ENCODE measurements around the gene GAL3ST2. TPM values are rescaled to one million over a fixed set of nuclear protein-coding genes. Genes with fewer than 3 reads are reported as not detected.
"Not testable (repeated sequence)": the region's sequence is repeated elsewhere in the genome, so short reads cannot be mapped to it uniquely, and the experiment has no call there.

GAL3ST2 gene
- total RNA-seq, 1 donor from 2014 or later: not detected

DNA sequence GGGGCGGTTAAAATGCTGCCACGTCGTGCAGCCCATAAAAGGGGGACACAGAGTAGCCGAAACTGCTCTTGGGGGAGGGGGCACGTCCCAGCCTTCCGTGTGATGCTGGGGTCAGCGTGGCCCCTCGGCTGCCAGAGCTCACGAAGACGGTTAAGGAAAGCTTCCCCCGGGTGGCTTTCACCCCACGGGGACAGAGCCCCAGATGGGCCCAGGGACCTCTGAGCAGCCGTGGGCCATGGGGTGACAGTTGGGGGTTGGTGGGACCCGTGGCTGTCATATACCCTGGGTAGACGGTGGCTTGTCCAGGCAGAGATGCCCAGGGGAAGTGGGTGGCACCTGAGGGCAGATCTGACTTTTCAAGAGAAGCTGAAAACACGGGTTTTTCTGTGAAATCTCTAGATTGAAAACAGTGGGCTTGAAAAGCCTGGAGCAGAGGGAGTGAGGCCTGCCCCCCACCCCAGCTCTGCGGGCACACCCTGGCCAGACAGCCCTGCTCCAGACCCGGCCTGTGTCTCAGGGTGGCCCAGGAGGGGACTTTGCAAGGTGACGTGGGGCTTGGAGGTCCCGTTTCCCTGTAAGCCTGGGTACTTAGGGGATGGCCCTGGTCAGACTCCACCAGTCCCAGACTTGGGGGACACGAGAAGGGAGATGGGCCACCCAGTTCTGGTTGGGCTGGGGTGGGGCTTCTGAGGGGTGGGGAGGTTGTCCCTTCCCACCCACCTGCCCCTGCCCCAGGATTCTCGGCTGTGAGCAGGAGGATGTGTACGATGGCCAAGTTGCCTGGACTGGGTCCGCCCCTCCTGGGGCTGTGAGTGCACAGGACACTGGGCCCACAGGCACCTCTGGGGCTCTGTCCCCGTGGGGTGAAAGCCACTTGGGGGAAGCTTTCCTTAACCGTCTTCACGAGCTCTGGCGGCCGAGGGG lies 33.0 kb downstream of the GAL3ST2 start:
- DNase-seq: no peak

DNA sequence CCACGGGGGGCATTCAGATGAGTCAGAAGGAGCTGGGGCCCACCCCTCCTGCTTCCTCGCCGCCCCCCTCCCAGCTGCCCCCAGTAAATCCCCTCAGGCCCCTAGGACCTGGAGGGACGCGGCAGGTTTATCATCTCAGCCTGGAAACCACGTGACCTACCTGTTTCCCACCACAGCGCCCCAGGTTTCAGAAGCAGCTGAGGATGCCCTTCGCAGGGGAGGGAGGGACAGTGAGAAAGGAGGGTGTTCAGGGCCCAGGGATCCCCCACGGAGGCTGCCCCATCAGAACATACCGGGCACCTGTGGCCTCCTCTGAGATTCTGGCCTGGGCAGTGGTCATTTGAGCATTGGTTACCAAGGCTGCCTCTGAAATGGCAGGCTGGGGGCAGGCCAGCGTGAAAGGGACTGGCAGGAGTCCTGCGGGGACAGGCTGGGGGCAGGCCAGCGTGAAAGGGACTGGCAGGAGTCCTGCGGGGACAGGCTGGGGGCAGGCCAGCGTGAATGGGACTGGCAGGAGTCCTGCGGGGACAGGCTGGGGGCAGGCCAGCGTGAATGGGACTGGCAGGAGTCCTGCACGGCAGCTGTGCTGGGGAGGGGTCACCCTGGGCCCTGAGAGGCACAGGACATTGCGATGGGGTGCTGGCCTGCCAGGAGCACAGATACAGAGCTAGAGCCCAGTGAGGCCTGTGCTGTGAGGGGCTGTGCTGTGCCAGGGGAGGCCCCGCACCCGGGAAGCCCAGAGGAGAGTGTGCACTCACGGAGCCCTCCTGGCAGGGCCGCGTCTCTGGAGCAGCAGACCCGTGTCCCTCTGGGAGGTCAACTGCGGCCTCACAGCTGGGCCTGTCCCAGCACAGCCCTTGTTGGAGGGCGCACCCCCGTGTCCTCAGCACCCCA lies 33.9 kb downstream of the GAL3ST2 start:
- no peak for DNase-seq

DNA sequence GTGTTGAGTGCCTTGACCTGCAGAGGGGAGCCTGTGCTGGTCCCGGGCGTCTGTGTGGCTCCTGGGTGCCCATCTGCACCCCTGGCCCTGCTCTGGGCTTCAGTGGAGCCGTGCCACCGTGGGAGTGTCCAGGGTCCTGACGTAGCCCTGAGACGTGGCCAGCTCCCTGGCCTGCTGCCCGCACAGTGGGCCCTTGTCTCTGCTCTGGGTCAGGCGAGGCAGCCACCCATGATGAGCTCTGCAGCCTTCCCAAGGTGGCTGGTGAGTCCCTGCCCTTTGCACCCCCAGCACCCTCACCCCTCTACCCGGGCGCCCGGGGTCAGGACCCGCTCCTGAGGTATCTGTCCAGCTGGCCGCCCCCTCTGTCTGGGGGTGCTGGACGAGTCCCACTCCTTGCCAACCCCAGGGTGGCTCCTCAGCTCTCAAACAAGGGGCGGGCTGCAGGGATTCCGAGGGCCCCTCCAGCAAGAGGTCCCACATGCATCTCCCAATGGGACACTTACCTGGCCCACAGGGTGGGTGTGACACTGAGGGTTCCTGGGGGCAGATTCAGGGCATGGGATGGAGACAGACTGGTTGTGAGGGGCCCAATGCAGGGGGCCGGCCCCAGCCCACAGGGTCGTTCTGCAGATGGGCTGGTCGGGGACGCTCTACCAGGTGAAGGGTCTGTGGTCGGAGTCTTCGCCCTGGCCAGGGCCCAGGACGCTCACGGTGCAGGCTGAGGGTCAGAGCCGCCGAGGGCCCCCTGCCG lies 34.8 kb downstream of the GAL3ST2 start:
- no peak for DNase-seq

GRCh38 chr2:241811952-241812729 lies 35.5 kb downstream of the GAL3ST2 start:
- no peak for DNase-seq

GRCh38 chr2:241812730-241813643 lies 36.4 kb downstream of the GAL3ST2 start:
- no peak for DNase-seq

GRCh38 chr2:241813644-241814392 lies 37.2 kb downstream of the GAL3ST2 start:
- no peak for DNase-seq

DNA sequence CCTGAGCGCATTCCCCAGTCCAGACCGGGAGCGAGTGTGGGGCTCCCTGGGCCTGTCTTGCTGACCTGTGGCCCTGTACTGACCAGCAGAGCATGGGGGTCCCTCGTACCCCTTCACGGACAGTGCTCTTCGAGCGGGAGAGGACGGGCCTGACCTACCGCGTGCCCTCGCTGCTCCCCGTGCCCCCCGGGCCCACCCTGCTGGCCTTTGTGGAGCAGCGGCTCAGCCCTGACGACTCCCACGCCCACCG lies 37.7 kb downstream of the GAL3ST2 start:
- DNase-seq: no peak

DNA sequence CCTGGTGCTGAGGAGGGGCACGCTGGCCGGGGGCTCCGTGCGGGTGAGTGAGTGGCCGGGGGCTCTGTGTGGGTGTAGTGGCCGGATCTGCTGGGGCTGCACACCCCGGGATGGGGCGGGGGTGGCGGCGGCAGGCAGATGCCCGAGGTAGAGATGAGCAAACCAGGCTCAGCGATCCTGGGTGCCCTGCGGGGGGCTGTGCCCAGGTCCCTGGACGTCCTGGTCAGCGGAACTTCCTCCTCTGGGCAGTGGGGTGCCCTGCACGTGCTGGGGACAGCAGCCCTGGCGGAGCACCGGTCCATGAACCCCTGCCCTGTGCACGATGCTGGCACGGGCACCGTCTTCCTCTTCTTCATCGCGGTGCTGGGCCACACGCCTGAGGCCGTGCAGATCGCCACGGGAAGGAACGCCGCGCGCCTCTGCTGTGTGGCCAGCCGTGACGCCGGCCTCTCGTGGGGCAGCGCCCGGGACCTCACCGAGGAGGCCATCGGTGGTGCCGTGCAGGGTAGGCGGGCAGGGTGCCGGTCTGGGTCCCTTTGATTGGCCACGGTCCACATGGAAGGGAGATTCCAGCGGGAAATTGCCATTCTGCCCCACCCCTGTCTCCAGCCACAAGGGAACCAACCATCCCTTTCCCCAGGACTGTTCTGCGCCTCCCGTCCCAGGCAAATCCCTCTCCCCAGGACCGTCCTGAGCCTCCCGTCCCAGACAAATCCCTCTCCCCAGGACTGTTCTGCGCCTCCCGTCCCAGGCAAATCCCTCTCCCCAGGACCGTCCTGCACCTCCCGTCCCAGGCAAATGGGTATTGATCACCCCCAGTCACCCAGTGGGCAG lies 38.2 kb downstream of the GAL3ST2 start:
- no peak for DNase-seq

GRCh38 chr2:241815477-241816430 lies 39.1 kb downstream of the GAL3ST2 start:
- no peak for DNase-seq

GRCh38 chr2:241816431-241817121 lies 40.0 kb downstream of the GAL3ST2 start:
- DNase-seq: no peak

- peak; percentile 29 for DNase-seq
These were observed 40.7 kb downstream of the GAL3ST2 start for GRCh38 chr2:241817126-241817820.

GRCh38 chr2:241817821-241818215 lies 41.2 kb downstream of the GAL3ST2 start:
- DNase-seq: not testable (repeated sequence)

DNA sequence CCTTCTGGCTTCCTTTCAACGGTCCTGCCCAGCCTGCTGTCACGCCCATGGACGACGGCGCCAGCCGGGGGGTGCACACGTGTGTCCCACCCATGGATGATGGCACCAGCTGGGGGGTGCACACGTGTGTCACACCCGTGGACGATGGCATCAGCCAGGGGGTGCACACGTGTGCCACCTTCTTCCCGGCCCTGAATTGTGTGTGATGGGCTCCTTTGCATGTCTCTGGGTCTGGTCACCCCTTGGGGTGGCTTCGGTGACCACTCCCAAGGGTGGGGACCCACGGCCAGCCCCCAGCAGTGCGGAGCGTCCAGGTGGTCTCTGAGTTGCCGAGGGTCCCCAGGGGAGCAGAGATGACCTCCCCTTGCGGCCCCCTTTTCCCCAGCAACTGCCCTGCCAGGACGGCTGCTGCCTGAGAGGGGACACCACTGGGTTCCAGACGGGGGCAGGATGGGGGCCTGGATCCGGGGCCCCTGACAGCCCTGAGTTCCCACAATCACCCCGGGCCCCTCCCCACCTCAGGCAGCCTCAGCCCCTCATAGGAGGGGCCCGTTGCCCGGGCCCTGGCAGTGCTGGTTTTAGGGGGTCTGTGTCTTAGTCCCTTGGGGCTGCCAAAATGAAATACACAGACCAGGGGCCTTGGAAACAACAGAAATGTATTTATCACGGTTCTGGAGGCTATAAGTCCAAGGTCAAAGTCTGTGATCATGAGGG lies 41.8 kb downstream of the GAL3ST2 start:
- no peak for DNase-seq

- DNase-seq: no peak
These were observed 42.3 kb downstream of the GAL3ST2 start for GRCh38 chr2:241818943-241819270.

GRCh38 chr2:241819947-241820624 lies 43.5 kb downstream of the GAL3ST2 start:
- not testable (repeated sequence) for DNase-seq
